ENCODE data around the gene TAF7L.

Gene TAF7L

DNA sequence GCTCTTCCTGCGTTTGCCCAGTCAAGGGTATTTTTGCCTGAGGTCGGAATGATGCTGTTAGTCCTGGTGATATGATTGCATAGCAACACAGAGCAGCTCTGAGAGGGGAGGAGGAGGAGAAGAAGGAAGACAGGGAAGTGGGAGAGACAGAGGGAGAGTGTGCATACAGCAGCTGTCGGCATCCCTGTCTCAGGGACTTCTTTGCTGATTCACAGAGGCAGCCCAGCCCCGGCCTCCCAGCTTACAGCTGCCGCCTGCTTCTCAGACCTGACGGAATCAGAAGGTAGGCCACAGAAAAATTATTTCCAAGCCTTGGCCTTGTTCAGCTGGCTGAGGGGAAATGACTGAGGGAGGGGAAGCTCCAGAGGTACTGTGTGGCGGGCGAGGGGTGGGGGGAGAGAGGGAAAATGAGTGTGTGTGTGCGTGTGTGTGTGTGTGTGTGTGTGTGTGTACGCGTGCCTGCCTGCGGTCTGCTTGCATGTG, 71.2 kb downstream of the TAF7L start:
- DNase-seq: no peak

DNA sequence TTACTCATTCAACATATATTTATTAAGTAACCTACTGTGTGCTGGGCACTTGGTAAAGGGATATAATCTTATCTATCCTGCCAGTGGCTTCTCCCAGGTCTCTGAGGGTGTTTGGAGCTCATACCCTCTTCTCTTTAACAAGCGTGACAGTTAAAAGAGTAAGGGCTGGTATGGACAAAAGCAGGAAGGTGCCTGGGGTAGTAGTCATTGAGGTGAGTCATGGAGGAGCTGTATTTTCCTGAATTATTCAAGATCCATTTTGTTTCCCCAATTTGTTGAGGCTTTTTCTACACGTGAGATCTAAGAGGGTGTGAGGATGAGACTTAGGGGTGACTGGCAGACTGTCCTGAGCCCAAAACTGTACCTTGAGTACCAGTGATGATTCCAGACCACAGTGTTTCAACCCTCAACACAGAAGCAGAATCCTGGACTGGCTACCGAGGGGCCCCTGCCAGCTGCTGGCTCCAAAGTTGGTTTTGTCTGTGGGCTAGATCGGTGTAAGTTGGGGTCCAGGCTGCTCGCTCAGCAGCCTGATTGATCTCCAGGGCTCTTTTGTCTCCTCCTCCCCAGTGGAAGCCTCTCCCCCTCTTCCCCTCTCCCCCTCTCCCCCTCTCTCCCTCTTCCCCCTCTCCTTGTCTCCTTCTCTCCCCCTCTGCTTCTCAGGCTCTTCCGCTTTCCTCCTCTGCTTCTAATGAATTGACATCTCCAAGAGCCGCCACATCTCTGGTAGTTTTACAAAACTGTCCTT, 71.8 kb downstream of the TAF7L start, which contains the start of gene DRP2:
TSS of gene DRP2 (plus strand) at position 671 of the 748 bp plus-strand sequence. CDS start 11,862 bp downstream, outside the sequence.
- no peak for DNase-seq

All from CD4-positive, alpha-beta T cell treated with Interleukin-4 for 4 hours (primary cell).